ENCODE data around the gene DACH1.

The DACH1 gene

GRCh38 chr13:71695662-71696061 is 171.3 kb downstream of the DACH1 start:
- no peak for DNase-seq

GRCh38 chr13:71685072-71685471 is 181.9 kb downstream of the DACH1 start:
- no peak for DNase-seq

DNA sequence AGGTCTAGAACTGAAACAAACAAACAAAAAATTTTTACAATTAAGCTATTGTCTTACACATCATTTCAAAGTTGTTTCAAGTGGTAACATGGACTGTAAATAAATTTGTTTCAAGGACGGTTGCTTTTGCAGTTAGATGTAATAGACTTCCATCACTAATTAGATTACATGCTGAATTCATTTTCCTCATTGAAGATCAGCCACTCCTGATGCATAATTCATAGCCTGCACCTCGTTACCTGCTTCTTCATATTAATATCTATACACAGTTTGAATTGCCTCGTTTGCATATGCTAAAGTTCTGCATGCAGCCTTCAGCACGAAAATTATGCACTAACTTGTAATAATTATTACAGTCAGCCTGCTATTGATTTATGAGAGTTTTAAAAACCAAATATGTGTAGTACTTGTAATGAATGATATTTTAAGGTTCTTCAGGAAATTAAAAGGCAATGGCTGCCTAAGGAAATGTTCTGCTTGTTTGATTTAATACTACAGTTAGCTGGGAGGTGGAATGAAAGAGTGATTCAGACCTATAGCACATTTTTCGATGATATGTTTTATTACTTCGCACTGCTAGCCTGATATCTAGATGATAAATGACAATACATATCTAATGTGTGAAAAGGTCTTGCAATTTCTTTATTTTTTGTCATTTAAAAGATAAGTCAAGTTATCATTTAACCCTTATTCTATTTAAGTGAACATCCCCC is 184.9 kb downstream of the DACH1 start:
- DNase-seq: no peak

DNA sequence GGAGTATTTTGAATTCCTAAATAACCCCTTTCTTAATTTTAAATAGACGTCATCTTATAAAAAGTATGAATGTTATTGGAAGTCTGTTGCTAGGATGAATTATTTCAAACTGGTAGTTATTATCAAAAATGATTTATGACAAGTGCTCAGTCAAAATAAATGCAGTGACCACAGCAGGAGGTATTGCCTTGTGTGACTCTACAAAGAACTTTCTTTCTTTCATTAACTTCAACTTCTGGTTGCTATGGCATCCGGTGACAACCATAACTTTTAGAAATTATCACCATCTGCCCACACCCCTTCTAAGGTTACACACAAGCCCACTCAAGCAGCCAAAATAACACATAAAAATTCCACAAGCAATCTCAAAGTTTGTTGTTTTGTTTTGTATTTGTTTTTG is 189.9 kb downstream of the DACH1 start:
- no peak for DNase-seq

DNA sequence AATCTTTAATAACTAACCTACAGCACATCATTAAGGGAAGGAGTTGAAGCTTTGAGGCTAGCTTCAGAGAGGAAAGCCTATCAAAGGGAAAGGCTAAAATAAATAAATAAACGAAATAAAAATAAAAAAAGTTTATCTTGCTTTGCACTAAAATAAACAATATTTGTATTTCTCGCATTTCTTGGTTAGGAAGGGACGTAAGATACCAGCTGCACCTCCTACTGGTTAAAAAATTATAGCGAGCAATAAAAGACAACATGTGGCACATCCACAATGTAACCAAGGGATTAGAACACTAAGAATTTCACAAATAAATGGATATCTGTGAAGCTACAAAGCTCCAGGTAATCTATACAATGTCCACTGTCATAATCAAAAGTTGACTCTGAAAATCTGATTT is 194.5 kb downstream of the DACH1 start:
- no peak for DNase-seq

GRCh38 chr13:71663431-71663830 is 203.6 kb downstream of the DACH1 start:
- no peak for DNase-seq

GRCh38 chr13:71661921-71662320 is 205.1 kb downstream of the DACH1 start:
- peak; percentile 1 for DNase-seq

DNA sequence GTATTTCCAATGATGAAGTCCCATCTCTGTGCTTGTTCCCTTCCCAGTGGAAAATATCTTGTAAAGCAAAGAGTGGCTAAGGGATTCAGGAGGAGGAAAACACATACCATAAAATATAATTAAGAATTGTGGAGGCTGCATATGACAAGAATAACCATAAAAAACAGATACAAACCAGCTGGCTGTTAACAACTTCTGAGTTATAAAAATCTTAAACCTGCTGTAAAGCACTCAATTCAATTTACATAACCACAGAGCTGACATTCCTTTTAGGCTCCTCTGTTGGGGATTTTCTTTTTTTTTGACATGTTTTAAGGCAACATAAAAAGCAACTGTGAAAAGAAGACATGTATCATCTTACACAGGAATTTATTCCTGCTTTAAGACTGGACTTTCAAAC is 207.6 kb downstream of the DACH1 start:
- DNase-seq: no peak

GRCh38 chr13:71645467-71645866 is 221.5 kb downstream of the DACH1 start:
- DNase-seq: no peak

DNA sequence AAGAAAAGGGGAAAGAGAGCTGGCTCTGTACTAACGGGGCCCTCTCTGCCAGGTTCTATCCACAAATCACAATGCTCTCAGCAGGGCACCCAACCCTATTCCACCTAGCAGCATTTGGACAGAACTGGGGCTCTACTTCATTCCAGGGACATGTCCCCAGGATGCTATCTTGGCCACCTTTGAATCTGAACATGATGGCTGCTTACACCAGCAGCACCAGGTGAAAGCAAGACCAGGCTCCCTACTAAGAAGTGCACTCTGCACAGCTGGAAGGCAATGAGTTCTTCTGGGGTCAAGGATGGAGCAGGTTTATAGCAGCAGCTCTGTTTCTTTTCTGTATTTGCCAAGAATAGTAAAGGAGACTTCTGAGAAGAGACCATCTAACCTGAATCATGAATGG is 222.4 kb downstream of the DACH1 start:
- DNase-seq: no peak

DNA sequence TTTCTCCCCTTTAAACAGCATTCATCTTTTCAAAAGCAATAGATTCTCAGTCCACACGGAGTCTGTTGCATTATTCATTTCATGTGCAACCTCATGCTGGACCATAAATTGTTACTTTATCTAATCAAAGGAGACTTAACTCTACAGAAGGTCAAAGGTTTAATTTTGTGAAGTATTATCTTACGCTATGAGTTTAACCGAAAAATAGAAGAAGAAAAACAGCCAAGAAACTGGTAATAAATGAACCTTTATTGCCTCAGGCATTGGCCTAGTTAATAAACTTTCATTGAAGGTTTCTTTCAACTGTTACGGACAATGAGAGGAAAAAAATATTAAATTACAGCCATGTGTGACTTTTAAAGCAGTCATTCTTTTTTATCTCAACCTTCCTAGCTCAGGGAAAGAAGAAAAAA is 223.6 kb downstream of the DACH1 start:
- DNase-seq: no peak

DNA sequence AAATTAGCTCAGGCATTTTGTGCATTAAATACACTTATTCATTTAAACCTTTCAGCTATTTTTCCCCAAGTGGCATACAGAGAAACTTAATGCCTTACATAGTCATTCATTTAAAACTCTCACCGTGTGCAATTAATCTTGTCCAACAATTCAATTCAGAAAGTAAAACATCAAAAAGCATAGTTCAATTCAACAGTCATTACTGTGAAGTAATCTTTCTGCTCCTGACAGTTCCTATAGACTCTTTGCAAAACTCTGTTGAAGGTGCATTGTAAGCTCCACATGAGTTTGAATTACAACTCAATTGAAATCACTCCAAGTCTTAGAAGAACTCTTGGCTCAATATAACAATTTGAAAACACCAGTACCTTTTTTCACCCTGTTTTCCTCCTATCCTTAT is 228.3 kb downstream of the DACH1 start:
- no peak for DNase-seq

- no peak for DNase-seq
Observed at GRCh38 chr13:71634602-71635443, 232.2 kb downstream of the DACH1 start.

GRCh38 chr13:71634182-71634581 is 232.8 kb downstream of the DACH1 start:
- DNase-seq: no peak

DNA sequence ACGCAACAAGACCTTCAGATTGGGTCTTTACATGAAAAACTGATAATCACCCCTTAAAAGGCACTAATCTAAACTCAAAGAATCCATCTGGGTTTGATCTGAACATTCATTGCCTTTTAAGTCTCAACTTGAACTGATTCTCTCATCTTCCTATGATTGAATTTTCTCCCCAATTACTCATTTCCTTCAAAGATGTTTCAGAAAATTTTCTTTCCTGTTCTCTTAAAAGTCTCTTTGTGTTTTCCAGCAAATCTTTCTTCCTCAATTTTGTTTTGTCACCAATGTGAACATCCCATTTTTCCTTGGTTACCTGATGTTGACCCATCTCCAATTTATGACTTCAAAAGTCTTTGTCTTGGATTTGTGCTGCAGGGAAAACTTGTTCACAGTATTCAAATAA is 234.3 kb downstream of the DACH1 start:
- DNase-seq: no peak

- DNase-seq: no peak
Observed at GRCh38 chr13:71632206-71632605, 234.8 kb downstream of the DACH1 start.

GRCh38 chr13:71629167-71629566 is 237.8 kb downstream of the DACH1 start:
- DNase-seq: no peak

- DNase-seq: no peak
Observed at GRCh38 chr13:71626421-71627117, 240.4 kb downstream of the DACH1 start.

DNA sequence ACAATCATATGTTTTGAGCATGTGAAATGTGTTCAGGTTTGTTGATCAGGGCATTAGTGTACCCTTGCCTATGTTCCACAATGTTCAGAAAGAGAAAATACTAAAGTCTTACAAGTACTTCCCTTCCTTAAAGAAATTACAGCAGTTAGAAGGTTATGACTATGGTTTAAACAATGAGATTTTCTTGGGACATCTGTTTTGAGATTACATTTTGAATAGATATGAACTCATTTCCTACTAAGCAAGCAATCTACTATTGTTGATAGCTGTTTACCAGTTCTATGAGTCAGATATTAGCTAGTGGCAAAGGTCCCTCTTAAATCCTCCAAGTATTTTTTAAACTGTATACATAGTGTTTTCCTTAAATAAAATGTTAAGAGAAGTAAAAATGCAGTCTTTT is 241.3 kb downstream of the DACH1 start:
- DNase-seq: no peak

GRCh38 chr13:71624653-71625600 is 242.1 kb downstream of the DACH1 start:
- DNase-seq: no peak

DNA sequence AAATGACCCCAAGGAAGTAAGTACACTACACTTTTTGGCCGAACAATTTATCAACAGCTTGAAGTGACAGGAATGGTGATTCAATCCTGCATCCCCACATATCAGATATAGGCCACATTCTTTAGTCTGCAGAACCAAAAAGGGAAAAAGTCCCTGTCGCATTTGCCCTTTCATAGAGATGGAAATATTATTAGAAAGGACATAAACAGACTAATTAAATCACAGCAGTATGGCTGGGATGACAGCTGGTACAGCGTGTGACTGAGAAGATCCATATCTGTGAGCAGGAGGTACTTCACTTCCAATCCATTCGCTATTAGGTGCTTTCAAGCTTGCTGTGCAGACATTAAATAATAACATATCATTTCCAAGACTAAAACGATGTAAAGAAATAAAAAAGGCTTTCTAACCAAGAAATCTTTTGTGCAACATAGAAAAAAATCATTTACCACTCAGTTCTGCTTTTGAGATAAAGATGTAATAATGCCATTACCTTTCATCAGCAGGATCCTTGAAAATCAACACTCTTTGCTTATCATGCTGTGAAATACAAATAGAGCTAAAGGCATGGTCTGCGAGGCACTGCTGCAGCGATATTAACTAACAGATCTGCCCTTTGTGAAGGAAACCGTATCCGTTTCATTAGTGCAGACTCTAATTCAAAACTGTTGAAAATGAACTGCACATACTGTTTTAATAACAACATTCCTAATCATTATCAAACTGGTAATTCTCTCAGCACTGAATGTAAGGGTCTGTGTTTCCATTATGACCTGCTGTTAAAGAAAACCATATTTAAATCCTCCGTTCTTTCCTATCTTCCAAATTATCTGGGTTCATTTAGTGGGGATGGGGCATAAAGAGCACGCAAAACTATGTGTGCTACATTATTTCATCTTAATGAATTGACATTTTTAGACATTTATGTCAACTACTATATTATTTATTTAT is 245.6 kb downstream of the DACH1 start:
- DNase-seq: no peak

Data from fibroblast of skin of scalp (primary cell).